ENCODE measurements around the gene SLC25A25.
"Not testable (repeated sequence)": the region's sequence is repeated elsewhere in the genome, so short reads cannot be mapped to it uniquely, and the experiment has no call there.

The SLC25A25 gene

GRCh38 chr9:128099231-128099931 lies 31.3 kb downstream of the SLC25A25 start:
- no peak for DNase-seq

DNA sequence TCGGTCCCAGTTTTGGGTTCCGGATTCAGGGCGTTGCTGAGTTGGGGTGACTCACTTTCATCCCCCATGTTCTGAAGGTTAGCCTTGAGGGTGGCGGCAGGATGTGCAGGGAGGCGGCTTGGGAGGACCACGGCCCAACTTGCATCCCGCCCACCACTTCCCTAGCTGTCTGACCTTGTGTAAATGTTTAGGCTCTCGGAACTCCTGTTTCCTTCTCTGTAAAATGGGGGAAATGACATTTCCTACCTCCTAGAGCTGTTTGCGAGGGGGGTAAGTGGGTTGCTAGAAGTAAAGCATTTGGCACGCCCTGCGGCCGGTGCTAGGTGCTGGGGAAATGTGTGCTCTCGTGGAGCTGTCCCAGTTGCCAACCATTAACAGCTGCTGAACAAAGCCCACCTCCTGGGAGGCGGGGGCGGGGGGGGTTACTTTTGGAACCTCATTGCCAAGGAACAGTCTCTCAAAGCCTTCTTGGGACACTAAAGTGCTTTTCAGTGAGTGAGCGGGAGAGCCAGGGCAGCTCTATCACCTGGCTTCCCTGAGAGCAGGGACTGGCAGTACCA lies 32.0 kb downstream of the SLC25A25 start:
- no peak for DNase-seq

GRCh38 chr9:128100581-128100980 lies 32.5 kb downstream of the SLC25A25 start:
- no peak for DNase-seq

DNA sequence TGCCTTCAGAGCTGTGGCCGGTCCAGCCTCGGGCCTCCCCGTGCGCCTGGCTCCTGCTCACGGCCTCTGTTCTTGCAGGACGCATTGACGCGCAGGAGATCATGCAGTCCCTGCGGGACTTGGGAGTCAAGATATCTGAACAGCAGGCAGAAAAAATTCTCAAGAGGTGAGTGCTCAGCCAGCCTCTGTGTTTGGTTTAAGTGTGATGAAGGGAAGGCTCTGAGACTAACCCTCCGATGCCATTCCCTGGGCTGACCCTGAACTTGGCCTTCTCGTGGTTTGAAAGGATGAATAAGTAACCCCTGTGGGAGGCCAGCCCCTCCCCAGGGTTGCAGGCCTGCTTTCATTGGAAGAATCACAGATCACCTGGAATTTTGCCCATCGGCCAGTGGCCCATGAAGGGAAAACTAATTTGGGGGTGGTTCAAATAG lies 33.2 kb downstream of the SLC25A25 start:
- DNase-seq = no peak

- no peak for DNase-seq
Measured at GRCh38 chr9:128101690-128102089, 33.7 kb downstream of the SLC25A25 start.

DNA sequence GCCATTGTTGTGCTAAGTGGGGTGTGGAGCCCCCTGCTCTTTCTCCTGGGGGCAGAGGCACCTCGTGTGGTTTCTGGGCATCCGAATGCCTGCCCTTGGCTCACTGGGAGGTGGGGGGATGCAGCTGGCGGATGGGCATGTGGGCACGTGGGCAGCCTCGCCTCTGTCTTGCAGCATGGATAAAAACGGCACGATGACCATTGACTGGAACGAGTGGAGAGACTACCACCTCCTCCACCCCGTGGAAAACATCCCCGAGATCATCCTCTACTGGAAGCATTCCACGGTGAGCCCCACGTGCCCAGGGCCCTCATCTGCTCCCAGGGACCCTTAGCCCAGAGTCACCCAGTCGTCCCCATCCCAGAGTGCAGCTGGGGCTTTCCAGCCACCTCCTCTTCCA lies 34.2 kb downstream of the SLC25A25 start:
- DNase-seq = no peak

DNA sequence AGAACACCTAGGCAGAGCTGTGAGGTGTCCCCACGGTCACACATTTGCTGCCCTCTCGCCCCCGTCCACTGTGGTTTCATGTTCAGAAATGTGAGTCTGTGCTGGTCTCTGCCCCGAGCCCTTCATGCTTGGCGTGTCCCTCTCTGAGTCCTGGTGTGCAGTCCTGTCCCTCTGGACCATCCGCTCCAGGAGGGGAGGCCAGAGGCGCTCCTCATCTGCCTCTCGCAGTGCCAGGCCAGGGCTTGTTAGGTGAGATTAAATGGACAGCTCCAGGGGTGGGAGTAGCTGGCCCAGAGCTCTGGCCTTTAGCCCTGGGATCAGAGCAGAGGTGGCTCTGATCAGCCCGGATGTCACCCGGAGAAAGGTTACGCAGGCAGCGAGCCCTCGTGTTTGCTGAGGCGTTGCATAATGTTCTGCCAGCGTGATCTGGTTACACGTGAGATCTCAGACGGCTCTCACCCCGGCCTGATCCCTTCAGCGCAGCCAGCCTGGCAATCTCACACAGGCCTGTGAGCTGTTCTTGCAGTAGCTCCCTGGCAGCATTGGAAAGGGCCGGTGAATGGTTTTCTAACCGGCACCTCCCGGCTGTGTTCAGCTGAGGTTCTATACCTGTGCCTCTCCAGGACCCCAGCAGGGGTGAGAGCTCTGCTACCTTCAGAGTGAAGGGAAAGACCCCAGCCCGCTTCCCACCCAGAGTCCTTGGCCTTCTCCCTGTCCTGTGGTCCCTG lies 35.0 kb downstream of the SLC25A25 start:
- DNase-seq = no peak

GRCh38 chr9:128103589-128103962 lies 35.5 kb downstream of the SLC25A25 start:
- DNase-seq = no peak

- DNase-seq = no peak
Measured at GRCh38 chr9:128104171-128104618, 36.2 kb downstream of the SLC25A25 start.

- no peak for DNase-seq
Measured at GRCh38 chr9:128105538-128106175, 37.6 kb downstream of the SLC25A25 start.

GRCh38 chr9:128106181-128106939 lies 38.3 kb downstream of the SLC25A25 start:
- no peak for DNase-seq

DNA sequence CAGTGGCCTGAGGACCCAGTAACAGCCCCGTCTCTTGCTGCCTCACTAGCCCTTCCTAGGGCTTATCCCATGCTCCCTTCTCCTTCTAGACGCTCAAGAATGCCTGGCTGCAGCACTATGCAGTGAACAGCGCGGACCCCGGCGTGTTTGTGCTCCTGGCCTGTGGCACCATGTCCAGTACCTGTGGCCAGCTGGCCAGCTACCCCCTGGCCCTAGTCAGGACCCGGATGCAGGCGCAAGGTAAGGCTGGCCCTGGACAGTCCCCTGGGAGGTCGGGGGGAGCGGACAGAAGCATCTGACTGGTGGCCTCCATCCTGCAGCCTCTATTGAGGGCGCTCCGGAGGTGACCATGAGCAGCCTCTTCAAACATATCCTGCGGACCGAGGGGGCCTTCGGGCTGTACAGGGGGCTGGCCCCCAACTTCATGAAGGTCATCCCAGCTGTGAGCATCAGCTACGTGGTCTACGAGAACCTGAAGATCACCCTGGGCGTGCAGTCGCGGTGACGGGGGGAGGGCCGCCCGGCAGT lies 39.0 kb downstream of the SLC25A25 start:
- no peak for DNase-seq

DNA sequence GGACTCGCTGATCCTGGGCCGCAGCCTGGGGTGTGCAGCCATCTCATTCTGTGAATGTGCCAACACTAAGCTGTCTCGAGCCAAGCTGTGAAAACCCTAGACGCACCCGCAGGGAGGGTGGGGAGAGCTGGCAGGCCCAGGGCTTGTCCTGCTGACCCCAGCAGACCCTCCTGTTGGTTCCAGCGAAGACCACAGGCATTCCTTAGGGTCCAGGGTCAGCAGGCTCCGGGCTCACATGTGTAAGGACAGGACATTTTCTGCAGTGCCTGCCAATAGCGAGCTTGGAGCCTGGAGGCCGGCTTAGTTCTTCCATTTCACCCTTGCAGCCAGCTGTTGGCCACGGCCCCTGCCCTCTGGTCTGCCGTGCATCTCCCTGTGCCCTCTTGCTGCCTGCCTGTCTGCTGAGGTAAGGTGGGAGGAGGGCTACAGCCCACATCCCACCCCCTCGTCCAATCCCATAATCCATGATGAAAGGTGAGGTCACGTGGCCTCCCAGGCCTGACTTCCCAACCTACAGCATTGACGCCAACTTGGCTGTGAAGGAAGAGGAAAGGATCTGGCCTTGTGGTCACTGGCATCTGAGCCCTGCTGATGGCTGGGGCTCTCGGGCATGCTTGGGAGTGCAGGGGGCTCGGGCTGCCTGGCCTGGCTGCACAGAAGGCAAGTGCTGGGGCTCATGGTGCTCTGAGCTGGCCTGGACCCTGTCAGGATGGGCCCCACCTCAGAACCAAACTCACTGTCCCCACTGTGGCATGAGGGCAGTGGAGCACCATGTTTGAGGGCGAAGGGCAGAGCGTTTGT lies 39.6 kb downstream of the SLC25A25 start:
- no peak for DNase-seq

- DNase-seq = no peak
Measured at GRCh38 chr9:128108269-128109049, 40.4 kb downstream of the SLC25A25 start.

- no peak for DNase-seq
Measured at GRCh38 chr9:128109050-128109709, 41.1 kb downstream of the SLC25A25 start.

DNA sequence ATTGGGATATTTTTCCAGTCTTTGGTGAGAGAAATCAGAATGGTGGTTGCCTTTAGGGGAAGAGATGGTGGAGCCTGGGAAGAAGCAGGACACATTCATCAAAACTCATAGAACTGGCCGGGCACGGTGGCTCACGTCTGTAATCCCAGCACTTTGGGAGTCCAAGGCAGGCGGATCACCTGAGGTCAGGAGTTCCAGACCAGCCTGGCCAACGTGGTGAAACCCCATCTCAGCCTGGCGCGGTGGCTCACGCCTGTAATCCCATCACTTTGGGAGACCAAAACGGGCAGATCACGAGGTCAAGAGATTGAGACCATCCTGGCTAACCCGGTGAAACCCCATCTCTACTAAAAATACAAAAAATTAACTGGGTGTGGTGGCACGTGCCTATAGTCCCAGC lies 43.7 kb downstream of the SLC25A25 start:
- not testable (repeated sequence) for DNase-seq

GRCh38 chr9:128113526-128114325 lies 45.7 kb downstream of the SLC25A25 start:
- DNase-seq = no peak

DNA sequence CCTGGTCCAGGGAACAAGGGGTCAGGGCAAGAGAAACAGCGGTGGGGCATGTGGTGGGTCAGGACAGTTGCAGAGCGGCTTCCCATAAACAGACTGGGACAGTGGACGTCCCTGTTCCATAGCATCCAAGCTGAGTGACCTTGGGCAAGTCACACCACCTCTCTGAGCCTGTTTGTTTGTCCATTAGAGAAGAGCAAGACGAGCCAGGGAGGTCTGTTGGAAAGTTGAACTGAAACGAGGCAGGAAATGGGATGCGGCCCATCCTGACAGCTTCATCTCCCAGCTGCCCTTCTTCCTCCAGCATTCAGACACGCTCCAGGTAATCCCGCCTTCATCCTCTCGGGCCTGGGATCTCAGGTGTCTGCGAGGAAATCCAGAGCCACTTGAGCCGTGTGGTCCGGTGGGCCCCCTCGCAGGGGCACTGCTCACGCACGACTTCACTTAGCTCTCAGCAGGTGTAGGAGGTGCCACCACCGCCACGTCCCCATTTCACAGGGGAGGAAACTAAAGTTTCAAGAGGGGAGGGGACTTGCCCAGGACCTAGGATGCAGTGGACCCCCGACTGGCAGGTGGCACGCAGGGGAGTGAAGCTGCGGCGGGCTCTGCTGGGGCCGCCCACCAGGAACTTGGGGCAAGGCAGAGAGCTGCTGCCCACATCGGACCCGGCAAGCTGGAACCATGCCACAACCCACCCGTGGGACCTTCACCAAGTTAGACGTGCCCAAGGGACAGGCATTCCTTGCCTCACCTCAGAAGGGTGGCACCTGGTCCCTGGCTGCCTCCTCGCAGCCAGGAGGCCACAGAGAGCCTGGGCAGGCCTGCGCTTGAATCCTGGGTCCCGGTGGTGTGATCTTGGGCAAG lies 46.5 kb downstream of the SLC25A25 start:
- DNase-seq = no peak

Measured in activated CD8-positive, alpha-beta memory T cell treated with anti-CD3 and anti-CD28 coated beads, Interleukin-2, amount 50 U/mL, for 48 hours (primary cell).